Measurements from ENCODE around the gene MYH13.
"Not testable (repeated sequence)": the region's sequence is repeated elsewhere in the genome, so short reads cannot be mapped to it uniquely, and the experiment has no call there.

Gene MYH13

DNA sequence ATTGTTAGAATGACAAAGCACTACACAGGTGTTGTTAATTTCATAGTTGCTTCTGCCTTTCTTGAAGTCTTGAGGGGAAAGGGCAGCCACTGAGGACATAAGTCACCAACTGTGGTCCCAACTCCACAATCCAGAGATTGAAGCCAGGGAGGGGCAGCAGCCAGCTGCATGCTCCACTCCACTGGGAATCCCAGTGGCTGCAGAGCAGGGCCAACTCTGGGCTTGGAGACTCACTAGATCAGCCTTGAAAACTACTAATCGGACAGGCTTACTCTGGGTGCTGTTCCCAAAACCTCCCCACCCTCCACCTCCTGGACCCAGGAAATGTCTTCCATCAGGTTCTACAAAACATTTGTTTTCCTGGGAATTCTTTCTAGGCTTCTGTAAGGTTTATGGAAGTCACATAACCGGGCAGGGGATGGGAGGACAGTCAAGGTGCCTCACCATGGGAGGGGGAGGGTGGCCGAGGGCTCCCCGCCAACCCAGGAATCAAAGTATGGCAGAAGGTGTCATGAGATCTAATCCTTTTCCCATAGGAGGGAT lies 68.0 kb downstream of the MYH13 start:
- no peak for DNase-seq (ENCODE audit: low spot score)

DNA sequence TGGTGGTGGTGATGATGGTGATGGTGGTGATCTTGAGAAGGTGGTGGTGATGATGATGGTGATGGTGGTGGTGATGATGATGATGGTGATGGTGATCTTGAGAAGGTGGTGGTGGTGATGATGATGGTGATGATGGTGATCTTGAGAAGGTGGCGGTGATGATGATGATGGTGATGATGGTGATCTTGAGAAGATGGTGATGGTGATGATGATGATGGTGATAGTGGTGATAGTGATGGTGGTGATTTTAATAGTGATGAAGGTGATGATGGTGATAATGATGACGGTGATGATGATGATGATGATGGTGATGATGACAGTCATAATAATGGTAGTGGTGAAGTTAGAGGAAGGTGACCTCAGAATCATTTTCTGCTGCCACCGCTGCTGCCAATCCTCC lies 75.1 kb downstream of the MYH13 start:
- no peak for DNase-seq (ENCODE audit: low spot score)

DNA sequence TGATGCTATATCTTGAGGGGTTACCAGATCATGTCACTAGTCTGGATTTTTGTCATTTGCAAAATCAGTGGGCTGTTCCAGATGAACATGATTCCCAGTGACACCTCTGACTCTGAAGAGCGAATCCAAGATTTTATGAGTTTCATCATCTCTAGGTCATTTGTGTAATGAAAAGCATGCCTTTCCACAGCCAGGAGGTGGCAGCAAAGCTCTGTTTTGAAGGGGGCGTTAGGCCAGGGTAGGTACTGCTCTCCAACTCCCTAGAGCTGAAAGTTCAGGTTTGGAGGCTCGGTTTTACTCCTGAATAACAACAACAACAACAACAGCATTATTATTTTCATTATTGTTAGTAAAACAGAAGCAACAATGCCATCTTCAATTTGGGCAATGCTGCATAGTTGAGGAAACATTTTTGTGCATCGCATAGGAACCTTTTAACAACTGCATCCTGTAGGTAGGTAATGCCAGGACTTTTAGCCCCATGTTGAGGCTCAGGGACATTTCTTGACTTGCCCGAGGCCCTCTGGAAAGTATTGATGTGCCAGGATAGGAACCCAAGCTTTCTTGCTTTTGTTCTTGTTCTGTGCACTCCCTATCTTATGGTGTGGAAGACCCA lies 77.0 kb downstream of the MYH13 start:
- peak; percentile 82 for DNase-seq (ENCODE audit: low spot score)

DNA sequence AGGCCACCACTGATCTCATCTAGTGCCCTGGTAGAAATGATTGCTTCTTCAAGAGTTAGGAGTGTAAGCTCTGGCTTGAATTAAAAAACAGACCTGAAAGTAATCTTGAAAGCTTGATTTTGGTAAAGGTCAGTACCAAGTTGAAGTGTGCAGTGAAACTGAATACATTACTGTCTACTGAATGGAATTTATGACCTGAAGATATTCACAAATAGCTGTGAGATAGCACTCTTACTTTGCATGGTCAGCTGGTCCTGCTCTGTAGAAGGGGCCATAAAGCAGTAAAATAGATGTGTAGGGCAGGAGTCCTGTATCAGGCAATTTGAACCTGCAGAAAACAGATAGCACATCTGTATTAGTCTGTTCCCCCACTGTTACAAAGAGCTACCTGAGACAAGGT lies 78.6 kb downstream of the MYH13 start:
- DNase-seq (ENCODE audit: low spot score): no peak

DNA sequence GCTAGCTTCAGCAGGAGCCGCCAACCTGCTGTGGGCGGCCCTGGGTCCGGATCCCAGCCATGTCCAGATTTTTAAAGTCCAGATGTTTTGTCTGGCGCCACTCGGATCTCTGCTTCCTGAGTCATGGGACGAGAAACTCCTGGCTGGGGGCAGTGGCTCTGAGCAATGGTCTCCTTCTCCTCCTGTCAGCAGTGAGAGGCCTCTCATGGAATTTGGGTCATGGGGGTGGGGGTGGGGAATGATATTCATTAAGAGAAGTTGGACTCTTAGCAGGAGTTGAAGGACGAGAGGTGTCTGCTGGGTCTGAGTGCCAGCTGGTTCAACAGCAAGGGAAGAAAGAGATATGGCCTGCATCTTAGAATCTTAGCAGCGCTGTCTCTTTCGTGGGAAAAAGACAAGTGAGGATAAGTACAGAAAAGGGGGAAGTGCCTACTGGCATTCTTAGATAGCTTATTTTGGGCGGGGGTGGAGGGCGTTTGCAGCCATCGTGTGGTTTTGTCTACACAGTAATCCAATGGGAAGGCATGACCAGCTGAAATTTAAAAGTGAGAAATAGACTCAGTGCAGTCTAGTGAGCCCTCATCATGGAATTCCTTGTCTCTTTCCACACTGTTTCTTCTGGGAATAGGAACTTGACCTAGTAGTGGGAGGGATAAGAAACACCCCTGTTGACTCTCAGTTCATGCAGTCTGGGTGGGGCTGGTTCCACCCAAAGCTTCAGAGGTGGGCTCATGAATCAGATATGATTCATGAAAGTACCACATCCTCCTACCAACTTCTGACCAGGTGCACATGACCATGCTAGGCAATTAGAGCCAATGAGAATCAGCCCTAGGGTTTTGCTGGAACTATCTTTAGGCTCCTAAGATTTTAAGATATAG lies 80.5 kb downstream of the MYH13 start:
- DNase-seq (ENCODE audit: low spot score): peak; percentile 86

DNA sequence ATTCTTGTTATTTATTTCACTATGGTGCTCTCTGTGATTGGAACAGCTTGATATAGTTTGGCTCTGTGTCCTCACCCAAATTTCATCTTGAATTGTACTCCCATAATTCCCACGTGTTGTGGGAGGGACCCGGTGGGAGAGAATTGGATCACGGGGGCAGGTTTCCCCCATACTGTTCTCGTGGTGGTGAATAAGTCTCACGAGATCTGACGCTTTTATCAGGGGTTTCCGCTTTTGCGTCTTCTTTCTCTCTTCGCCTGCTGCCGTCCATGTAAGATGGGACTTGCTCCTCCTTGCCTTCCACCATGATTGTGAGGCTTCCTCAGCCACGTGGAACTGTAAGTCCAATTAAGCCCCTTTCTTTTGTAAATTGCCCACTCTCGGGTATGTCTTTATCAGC lies 81.2 kb downstream of the MYH13 start:
- DNase-seq (ENCODE audit: low spot score): not testable (repeated sequence)

DNA sequence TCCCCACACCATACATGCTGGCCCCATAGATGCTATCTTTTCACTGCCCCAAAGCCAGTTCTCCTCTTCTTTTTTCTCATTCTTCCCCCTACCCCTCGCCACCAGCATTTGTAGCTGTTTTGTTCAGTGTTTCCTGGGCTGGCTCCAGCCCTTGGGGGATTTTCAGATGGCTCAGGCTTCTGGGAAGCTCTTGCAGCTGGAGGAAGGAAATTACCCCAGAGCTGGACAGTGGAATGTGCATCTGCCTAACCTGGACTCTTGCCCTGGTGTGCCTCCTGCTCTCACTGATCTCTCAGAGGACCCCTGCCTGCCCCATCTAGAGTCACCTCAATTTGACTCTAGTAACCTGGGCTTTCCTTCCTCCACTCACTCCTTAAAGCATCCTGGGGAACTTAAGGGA lies 82.8 kb downstream of the MYH13 start:
- peak; percentile 56 for DNase-seq (ENCODE audit: low spot score)

DNA sequence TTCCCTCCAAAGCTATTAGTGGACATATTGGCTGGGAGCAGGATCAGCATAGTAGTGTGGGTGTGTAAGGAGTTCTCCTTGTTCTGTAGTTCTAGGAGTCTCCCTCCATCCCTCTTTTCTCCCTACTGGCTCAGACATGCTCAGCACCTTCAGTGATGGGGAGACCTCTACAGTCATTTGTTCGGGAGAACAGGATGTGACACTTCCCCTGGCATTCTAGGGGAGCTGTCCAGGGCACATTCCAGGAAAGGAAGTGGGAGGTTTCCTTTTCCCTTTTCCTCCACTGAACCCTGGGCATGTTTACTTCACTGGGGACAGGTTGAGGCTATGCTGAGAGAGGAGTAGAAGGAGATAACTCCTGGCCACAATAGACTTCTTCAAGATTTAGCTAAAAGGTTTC lies 86.5 kb downstream of the MYH13 start:
- no peak for DNase-seq (ENCODE audit: low spot score)

DNA sequence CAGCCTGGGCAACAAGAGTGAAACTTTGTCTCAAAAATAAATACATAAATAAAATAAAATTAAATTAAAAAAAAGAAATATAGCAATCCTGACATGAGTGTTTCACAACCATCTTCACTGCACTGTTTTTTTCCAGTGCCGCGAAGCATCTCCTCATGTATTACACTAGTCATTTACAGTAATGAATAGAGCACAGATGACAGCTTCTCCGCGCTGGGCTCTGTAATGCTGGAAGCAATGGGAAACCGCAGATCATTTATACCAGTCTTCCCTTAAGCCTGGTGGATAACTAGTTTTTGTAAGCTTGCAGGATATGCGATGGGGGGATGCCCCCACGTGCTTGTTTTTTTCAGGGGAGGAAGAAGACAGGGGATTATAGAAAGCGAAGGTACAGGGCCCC lies 86.9 kb downstream of the MYH13 start:
- no peak for DNase-seq (ENCODE audit: low spot score)

DNA sequence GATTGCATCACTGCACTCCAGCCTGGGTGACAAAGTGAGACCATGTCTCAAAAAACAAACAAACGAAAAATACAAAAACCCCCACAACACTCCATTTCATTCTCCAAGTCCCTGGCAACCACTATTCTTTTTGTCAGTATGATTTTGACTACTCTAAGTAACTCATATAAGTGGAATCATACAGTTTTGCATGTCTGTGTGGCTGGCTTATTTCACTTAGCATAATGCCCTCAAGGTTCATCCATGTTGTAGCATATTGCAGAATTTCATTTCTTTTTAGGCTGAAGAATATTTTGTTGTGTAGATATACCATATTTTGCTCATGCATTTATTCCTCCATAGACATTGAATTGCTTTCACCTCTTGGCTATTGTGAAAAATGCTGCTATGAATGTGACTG lies 92.7 kb downstream of the MYH13 start:
- DNase-seq (ENCODE audit: low spot score): no peak

DNA sequence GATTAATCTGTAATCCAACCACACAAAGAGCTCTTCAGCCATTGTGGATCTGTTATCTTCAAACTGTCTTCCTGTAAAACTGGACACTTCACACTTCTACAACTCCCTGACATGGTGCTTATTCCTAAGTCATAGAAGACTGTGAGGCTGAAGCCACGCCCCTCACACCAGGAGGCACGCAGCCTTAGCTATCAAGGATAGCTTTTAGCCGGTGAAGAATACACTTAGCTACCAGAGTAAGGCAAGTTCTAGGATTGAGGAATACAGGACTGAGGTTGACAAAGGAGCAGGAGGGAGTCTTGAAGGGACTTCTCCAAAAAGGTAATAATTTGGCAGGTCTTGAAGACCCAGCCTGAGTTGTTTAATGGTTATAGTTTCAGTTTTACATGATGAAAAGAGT lies 94.6 kb downstream of the MYH13 start:
- no peak for DNase-seq (ENCODE audit: low spot score)

DNA sequence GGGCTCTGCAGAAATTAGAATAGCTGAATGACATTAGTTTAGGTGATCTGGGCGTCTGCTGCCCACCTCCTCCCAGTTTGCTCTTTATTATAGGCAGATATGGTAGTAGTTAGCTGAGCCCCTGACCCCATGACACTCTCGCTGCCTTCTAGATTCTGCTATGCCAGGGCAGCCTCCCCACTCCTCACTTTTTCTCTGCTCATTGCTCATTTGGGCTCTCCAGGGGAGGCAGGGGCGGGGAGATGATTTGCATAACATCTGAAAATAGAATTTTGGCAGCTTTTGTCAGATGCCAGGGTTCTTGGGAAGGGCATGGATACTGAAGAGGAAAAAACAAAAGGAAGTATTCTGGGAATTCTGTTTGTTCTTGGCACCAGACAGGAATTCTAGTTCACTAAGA lies 96.4 kb downstream of the MYH13 start:
- DNase-seq (ENCODE audit: low spot score): no peak

DNA sequence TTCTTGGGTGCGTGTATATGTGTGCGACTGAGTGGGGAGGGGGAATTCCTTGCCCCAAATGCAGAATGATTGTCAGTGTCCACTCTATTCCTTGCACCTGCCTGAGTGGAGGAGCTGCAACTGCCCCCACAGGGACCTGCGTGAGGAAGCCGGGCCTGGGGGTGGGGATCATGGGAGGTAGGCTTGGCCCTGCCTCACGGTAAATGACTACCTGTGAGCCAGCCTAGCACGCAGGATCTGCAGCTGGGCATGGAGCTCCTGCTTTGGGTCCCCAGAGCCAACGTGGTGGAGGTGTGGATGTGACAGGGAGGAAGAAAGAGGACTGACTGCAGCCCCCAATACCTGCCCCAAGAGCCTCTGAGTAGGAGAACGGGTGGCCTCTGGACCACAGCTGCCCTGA lies 97.4 kb downstream of the MYH13 start:
- no peak for DNase-seq (ENCODE audit: low spot score)

DNA sequence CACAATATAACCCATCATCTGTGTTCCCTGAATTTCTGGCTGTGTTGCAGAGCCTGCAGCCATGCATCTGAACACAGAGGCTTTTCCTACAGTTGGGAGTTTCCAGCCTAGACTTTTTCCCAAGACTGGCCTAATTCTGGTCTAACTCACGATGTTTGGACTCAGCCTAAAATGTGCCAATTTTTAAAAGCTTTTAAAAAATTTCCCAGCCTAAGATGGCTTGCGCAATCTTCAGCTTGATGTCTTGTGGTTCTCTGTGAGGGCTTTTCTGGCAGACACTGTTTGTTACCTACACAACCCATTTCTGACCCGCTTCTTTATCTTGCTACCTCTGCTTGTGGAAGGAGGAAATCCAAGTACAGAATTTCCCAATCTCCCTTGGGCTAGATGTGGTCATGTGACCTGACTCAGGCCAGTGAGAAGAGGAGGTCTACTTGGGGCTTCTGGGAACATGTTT lies 101.7 kb downstream of the MYH13 start:
- peak; percentile 47 for DNase-seq (ENCODE audit: low spot score)

DNA sequence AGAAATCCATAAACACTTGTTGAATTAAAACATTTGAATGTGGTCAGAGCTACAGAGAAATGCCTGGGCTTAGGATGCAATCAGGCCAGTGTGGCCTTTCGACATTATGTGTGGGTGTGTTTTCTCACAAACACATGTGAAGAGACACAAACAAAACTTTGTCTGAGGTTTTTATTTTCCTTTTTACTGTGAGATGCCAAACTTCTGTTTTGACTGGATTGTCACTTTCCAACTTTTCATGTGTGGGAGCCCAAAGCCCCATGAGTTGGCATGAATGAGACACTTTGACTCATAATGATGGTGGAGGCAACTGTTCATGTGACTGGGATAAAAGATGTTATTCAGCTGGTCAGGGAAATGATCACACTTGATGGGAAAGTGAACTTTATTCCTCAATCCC lies 102.5 kb downstream of the MYH13 start:
- DNase-seq (ENCODE audit: low spot score): peak; percentile 42

DNA sequence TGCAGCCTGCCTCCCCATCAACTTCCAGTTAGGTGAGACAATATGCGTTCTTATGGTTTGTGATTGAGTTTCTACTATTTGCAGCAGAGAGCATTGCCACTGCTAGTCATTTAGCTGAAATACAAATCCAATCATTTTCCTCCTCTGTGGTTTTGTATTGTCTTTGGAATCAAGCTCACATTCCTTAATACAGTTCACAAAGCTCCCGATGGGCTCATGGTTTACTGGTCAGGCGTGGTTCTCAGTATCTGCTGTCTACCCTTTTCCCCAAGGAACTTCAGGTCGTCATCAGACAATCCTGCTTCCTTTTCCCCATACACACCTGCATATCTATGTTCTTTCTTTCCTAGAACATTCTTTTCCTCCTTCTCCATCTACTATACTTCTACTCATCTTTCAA lies 104.8 kb downstream of the MYH13 start:
- peak; percentile 54 for DNase-seq (ENCODE audit: low spot score)

DNA sequence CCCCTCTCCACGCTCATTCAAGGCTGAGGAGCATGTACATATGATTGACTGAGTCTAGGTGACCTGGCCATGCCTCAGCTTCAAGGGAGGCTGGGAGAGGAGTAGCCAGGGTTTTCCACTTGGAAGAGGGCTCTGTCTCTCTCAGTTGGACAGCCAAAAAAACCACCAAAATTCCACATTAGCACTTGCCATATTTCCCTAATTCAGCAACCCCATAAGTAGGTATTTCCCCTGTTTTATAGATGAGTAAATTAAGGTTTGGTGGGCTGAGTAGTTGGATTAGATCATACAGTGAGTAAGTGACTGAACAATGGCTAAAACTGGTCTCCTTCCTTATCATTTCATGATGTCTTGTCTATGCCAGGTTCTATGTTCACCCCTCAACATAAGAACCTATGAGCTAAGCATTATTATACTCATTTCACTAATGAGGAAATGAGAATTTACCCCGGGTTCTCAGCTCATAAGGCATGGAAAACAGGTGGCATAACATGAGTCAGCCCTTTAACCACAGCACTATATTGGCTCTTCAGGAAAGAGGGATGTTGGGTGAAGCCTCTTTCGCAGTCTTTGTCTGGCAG lies 106.4 kb downstream of the MYH13 start:
- no peak for DNase-seq (ENCODE audit: low spot score)

DNA sequence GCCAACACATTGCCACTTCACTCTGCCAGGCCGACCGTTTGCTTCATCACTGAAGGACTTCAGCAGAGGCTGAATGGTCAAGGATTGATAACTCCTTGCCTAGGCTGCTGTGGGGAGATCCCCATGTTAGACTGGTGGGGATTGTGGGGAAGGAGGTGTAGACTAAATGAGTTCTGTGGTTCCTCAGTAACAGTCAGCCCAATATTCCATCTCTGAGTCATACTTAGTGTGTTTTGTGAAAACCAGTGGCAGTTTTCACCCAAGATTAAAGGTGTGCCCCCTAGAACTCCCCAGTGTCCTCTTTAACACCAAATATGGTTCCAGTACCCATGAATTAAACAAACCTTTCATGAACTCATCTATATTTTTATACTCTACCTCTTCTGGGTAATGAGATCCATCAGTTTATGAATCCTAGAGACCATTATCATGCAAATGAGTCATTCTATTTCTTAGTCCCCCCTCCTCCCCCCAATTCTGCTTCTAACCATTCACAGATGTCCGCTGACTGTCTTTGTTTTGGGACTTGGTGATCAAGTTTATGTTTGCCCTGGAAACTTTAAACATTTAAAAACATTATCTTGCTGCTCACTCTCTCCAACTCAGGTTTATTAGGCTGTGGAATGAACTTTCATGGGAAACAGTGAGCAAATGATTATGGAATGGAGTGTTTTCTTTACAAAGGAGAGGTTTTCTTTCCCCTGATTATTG lies 107.6 kb downstream of the MYH13 start:
- DNase-seq (ENCODE audit: low spot score): peak; percentile 82

DNA sequence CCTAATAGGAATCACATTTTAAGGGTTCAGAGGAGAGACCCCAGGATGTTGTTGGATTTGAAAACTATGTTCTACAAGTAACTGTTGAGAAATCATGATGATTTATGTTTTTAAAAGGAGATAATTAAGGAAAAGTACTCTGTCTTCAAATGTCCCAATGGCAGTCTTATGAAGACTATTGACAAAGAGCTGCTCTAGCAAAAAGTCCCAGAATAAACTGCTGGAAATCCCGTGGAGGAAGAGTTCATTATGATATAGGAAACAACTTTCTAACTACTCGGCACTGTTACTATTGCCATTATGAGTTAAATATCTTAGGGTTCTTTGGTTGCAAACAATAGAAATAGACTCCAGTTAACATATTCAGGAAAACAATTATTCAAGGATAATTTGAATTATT lies 108.8 kb downstream of the MYH13 start:
- no peak for DNase-seq (ENCODE audit: low spot score)

DNA sequence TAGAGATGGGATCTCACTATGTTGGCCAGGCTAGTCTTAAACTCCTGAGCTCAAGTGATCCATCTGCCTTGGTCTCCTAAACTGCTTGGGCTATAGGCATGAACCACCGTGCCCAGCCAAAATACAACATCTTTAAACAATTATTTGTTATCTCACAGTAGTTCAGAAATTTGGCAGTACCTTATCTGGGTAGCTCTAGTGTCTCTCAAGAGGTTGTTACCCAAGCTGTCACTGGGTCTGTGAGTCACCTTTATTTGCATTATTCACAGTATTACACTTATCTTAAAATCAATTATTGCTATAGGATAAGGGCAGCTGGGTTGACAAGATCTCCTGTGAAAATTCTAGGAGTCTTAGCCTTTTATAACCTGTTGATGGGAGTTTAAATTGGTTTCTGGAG lies 110.4 kb downstream of the MYH13 start:
- no peak for DNase-seq (ENCODE audit: low spot score)

DNA sequence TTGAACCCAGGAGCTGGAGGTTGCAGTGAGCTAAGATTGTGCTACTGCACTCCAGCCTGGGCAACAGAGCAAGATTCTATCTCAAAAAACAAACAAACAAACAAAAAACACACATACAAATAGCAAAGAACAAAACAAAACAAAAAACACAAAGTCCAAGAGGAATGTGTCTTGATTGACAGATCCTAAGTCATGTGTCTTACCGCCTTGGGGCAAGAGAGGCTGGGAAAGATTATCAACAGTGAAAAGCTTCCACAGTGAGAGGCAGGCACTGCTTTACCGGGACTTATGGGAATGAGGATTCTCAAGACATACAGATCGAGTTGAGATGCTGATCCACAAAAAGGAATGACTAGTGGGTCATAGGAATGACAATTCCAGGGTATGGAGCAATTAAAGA lies 111.7 kb downstream of the MYH13 start:
- no peak for DNase-seq (ENCODE audit: low spot score)

DNA sequence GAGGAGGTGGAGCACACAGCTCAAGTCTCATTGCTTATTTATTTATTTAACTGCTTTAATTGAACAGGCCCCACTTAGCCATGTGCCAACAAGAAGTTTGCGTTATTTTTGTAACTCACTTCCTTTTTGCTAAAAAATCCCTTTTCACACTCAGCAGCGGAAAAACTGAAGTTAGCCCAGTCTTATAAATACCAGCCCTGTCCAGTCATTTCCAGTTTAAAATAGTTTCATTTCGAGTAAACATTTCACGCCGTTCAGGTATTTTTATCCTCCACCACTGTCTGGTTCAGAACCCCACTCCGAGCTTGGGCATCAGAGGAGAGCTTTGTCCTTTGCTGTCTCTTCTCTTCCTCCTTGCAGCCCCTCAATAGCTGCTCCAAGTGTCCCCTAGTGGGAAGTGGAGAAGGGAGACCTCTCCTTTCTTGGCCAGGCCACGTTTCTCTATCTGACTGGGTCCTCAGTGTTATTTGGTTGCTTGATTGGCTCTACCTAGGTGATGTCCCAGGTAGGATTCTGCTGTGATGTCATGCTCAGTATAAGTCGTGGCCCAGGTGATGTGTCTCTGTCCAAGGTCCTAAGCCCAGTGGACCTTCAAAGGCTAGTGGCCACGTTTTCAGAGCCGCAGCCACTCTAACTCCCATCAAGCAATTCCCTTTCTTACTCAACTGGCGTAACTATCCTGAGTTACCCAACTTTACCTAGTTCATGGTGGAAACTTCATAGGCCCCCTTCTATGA lies 121.4 kb downstream of the MYH13 start:
- DNase-seq (ENCODE audit: low spot score): no peak

Measured in GM03348 (cell line).